ENCODE results near the gene TMED1.

TMED1 gene

DNA sequence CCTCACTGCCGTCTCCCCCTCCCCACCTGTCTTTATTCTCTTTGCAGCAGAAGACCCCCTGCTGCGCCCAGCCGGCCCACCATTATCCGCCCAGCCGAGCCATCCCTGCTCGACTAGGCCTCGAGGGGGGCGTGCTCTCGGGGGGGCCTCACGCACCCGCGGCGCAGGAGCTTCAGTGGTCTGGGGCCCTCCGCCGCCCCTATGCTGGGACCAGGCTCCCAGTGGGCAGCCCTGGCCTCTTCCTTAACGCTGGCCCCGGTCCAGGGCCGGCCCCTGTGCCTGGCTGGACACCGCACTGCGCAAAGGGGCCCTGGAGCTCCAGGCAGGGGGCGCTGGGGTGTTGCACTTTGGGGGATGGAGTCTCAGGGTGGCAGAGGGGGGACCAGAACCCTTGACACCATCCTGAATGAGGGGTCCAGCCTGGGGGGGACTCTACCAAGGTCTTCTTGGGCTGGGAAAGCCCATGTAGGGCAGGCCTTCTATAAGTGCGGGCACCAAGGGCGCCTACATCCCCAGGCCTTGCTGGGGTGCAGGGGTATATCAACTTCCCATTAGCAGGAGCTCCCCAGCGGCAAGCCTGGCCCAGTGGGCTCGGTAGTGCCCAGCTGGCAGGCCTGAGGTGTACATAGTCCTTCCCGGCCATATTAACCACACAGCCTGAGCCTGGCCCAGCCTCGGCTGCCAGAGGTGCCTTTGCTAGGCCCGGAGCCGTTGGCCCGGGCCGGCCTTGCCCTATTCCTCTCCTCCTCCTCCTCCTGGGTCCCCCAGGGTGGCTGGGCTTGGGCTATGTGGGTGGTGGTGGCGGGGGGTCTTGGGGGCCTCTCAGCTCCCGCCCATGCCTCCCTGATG, 4.9 kb downstream of the TMED1 start:
- no peak for DNase-seq

DNA sequence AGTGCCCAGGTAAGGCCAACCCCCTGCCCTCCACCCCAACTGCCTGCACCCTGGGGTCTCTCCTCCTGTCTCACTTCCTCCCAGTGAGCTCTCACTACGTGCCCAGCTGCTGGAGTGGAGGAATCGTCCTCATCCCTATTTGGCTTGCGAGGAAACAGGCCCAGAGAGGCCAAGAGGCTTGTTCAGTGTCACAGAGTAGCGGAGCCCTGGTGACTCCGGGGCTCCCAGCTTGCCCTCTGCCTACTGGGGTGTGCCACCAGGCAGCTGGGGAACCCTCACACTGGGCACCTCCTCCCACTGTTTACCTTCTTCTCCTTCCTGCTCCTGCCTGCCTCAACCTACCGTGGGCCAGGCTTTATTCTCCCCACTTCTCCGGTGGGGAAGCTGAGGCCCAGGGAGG, 5.6 kb downstream of the TMED1 start:
- no peak for DNase-seq

DNA sequence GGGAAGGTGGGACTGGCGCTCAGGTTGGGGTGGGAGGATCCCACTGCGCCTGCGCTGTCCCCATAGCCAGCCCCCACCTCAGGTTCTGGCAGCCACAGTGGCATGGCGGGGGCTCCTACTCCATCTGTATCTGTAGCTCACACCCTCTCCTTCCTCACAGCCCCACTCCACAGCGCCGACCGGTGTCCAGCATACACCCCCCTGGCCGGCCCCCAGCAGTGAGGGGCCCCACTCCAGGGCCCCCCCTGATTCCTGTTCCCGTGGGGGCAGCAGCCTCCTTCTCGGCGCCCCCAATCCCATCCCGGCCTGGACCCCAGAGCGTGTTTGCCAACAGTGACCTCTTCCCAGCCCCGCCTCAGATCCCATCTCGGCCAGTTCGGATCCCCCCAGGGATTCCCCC, 6.0 kb downstream of the TMED1 start:
- DNase-seq = no peak

DNA sequence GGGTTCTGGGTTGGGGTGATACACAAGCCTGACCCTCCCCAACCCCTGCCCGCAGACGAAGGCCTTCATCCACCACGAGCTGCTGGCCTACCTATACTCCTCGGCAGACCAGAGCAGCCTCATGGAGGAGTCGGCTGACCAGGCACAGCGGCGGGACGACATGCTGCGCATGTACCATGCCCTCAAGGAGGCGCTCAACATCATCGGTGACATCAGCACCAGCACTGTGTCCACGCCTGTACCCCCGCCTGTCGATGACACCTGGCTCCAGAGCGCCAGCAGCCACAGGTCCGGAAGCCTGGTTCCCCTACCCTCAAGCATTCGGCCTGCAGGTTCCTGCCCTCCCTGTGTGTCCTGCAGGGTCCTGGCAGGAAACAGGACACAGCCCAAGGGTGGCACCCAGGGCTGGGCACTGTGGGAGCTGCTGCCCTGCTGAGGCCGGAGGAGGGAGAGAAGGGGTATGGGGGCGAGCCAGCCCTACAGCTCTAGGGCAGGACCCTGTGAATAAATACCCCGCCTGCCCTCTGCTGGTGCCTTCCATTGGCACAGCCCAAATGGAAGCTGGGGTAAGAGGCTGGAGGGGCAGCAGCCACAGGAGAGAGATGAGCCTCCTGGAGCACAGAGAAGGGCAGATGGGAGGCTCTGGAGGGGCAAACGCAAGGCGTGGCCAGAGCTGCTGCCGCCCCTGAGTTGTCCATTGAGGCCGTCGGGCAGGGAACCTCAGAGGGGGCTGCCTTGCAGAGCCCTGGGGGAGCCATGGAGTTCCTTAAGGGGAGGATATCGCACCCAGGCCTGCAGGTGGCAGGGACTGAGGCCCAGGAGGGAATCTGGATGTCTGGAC, 6.8 kb downstream of the TMED1 start:
- no peak for DNase-seq

DNA sequence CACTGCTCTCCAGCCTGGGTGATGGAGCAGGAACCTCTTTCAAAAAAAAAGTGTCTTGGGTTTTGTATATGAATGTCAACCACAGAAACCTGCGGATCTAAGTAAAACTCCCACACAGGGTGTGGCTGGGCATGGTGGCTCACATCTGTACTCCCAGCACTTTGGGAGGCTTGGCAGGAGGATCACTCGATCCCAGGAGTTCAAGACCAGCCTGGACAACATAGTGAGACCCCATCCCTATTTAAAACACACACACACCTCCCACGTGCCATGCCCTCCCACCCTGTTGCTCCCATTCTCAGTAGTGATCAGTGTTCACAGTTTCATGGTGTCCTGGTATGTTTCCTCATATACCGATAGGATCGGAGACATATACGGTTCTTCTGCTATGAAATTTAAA, 9.2 kb downstream of the TMED1 start:
- no peak for DNase-seq

DNA sequence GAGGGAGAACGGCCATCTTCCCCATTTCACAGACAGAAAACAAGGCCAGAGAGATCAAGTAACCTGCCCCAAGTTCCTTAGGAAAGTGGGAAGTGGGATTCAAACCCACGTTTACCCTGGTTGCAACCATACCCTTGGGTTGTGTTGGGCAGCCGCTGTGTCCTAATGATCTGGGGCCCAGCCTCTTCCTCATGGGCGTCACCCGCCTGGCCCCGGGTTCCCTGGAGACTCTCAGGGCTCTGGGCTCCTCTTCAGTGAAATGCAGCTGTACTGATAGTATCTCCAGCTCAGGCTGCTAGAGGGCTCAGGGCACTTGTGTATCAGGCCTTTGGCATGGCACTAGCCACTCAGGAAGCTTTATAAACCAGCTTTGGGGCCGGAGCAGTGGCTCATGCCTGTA, 9.8 kb downstream of the TMED1 start:
- no peak for DNase-seq

DNA sequence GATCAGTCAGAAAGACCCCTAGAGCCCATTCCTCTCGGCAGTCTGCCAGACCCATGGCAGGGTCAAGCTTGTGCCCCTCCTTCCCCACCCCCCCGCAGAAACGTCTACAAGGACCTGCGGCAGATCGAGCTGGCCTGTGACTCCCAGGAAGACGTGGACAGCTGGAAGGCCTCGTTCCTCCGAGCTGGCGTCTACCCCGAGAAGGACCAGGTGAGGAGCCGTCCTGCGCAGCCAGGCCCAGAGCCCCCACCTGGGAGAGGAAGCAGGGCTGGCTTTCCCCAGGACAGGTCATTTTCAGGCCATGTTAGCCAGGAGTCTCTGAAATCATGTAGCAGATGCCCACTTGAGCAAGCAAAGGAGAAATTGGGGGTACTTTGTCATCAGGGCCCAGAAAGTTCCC, 12.3 kb downstream of the TMED1 start:
- DNase-seq = no peak

DNA sequence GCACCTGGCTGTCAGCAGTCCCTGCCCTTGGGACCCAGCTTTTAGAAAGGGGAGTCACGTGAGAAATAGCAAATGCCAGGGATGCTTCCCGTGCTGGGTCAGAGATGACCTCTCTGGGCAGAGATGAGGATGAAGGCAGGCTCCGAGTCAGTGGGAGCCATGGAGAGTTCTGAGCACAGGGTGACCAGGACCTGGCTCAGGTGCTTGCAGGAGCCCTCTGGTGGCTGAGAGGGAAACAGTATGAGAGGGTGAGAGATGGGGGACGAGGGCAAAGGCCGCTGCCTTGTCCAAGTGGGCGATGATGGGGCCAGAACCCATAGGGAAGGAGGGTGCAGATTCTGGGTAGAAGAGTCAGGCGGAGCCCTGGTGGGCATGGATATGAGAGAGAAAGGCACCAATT, 15.8 kb downstream of the TMED1 start:
- DNase-seq = no peak

DNA sequence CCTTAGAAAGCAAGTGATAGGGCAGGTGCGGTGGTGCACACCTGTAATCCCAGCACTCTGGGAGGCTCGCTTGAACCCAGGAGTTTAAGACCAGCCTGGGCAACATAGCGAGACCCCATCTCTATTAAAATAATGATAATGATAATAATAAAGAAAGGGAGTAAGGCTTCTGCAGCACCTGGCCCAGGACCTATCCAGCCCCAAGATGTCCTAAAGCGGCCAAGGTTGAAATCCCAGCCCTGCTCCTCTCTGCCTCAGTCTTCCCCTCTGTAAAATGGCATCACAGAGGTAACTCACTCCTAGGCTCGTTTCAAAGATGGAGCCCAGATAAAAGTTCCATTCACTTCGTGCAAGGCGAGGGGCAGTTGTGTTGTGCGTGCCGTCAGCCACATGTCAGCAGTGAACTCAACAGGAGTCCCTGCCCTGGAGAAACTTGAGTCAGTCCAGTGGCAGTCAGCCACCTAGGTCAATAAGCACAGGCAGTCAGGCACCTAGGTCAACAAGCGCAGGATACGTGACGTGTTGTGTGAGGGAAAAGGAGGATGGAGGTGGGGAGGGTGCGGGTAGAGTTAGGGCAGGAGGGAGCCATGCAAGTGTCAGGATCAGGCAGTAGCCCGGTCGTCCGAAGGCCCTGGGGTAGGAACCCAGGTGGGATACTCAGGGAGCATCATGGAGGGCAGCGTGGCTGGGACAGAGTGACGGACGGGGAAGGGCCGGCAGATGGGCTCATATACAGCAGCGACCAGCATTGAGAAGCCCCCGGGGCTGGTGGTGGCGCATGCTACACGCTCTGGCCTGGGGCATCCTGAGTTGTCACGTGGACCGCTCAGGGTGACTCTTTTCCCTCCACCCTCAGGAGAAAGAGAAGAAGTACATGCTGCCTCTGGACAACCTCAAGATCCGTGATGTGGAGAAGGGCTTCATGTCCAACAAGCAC, 16.6 kb downstream of the TMED1 start:
- no peak for DNase-seq

DNA sequence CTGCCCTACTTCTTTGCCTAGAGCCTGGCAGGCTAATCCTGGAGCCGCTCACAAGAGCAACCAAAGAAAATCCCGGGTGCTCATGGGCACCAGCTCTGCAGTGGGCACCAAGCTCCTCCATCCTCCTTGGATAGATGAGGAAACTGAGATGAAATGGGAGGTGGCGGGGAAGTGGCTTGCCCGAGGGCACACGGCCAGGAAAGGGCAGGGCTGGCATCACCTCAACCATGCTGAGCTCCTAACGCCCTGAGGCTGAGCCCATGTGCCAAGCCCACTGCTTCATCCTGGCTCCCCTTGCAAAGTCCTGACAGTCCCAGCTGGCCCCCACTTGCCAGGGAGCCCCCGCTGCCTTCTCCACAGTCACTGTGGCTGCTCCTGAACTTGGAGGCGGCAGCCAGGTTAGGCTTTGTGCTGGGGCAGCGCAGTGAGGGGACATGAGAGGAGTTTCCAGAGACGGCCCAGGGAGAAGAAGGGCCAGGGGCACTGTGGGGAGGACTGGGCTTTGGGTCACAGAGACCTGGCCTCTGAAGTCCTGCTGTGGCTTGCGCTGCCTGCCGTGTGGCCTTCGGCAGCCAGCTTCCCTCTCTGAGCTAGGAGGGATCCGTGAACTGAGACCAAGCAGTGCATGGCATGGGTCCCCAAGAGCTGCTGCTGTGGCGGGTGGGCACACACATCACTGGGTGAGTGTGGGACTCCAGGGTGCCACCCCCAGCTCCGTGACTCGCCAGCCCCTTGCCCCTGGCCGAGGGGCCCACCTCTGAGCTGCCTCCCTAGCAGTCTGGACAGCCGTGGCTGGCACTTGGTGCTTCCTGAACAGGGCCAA, 17.5 kb downstream of the TMED1 start:
- no peak for DNase-seq

DNA sequence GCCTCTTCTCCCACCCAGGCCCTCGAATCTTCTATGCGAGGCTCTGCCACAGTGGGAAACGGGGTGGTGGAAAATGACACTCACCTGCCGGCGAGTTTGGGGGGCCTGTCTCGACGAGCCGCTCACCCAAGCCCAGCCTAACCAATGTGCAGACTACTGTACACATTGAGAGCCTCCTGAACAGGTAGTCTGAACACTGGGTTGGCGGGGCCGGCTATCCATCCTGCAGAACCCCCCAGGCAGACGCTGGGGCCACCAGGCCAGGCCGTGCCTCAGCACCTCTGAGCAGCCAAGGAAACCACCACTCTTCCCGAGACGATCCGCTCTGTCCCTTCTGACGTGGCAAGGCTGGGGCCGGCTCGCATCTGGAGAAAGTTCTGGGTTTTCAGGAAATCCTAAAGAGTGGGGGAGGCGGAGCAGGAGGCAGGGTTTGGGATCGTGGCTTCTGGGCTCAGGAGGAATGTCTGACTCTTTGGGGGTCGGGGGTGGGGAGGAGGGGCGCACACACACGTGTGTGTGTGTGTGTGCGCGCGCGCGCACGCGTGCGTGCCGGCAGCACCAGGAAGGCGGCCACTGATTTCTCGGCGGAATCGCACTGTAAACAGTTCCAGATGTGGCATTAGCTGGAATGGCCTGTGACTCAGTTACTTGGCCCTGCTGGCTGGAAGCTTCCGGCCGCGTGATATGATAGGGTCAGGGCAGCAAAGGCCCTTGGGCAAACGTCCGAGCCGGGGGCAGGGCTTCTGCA, 18.5 kb downstream of the TMED1 start:
- peak; percentile 92 for DNase-seq

DNA sequence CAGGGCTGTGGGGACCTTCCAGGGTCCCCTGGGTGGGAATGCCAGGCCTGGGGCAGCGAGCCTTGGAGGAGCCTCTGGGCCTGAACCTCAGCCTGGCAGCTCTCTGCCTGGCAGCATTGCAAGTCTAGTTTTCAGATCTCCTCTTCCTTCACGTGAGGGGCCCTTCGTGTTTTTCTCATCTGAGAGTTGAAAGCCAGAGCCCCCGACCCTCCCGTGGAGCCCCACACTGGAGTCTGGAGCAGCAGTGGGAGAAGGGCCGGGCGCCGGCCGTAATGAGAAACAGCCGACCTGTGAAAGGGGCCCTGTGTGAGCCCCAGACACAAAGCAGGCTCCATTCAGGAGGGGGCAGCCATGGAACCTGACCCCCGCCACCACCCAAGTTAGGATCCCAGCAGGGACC, 19.3 kb downstream of the TMED1 start:
- no peak for DNase-seq

DNA sequence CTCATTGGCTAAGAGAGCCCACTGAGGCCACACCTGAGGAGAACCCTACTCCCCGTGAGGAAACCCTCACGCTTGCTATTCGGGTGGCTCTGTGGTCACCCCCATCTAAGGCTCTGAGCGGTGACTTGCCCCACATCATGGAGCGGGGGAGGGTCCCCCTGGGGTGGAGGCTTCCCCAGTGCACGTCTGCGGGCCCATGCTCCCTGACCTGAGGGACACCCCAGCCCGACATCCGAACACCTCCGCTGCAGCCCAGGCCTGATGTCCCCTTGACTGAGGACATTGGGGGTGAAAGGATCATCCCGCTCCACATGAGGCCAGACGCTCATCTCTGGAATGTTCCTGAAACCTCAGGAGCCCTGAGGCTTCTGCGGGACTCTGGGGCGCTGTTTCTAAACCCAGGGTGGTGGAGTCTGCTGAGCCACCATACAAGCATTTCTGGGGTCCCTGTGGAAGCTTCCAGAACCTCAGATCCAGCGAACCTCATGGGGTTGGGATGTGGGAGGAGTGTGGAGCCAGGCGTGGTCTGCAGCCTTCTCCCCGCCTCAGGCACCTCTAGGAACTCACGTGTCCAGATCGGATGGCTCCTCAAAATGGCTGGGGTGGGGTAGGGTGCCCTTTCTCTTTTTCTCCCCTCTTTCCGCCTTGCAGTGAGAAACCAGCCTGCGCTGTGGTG, 19.9 kb downstream of the TMED1 start:
- no peak for DNase-seq

DNA sequence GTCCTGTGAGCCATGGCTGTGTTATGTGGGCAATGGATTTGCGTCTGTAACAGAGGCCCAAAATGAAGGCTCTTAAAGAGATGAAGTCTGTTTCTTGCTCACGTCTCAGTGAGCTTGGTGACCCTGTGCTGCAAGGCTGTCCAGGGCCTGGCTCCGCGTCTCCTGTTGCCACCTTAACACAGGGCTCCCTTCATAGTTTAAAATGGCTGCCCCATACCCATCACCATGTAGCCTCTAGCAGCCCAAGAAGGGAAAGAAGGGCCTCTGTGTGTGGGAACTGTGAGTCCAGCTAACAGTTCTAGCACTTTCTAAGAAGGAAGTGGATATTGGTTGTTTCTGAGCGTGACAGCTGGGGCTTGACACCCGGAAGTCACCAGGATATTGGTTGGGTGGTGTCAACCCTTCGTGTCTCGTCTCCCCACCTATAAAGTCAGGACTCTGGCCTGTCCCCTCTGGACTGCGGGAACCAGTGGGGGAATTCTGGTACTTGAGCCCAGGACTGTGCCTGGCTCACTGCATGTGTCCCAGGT, 20.9 kb downstream of the TMED1 start:
- no peak for DNase-seq

DNA sequence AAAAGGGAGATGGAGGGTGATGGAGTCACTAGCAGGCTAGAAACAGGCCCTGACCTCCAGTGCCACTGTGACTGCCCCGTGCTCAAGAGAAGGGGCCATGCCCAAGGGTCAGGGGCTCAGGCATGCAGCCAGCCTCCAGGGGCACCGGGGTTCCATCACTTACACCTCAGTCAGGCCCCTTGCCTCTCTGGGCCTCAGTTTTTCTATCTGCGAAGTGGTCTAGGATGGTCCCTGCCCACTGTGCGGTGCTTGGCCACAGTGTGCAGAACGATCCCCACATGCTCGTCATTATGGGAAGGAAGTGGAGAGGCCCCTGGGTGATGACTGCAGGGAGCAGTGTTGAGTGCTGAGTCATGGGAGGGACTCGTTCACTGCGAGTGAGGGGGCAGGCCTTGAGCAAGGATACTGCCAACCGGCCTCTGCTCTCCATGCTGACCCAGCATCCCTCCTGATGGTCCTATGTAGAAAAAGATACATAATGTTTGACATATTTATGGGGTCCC, 23.1 kb downstream of the TMED1 start:
- DNase-seq = peak; percentile 67

DNA sequence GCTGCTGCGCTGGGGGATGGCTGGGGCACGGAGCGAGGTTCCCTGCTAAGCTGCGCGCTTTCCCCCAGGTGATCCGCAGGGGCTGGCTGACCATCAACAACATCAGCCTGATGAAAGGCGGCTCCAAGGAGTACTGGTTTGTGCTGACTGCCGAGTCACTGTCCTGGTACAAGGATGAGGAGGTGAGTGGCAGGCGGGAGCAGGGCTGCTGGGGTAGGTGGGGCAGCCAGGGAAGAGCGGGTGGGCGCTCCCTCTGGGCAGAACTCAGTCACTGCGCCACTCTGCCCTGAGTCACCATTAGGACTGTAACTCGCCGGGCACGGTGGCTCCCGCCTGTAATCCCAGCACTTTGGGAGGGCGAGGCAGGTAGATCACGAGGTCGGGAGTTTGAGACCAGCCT, 23.8 kb downstream of the TMED1 start:
- no peak for DNase-seq

DNA sequence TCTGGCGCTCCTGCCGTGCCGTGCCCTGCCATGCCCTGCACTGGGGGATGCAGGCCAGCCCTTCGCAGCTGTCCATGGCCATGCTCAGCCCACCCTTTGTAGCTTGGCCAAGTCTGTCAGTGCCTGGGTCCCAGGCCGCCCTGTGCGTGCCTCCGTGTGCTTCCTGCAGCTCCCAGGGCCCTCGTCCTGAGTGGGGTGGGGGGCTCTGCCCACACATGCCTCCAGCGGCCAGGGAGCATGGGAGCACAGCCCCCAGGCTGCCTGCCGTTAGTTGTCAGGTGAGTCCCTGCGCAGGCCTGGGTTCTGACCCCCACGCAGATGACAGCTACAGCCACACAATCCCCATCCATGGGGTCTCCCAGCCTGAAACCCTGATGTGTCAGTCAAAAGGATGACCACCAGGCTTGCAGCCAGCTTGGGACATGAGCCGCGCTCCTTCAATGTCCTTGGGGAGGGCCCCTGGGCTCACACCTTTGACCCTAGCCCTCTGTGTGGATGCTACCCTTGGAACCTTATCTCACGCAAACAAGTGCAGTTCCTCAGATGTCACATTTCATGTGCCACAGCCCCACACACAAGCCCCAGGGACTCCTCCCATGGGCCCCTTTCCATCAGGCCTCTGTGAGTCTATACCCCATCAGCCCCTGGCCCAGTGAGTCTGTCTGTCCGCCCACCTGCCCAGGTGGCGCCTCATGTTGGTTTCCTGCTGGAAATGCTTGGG, 24.5 kb downstream of the TMED1 start:
- DNase-seq = no peak

DNA sequence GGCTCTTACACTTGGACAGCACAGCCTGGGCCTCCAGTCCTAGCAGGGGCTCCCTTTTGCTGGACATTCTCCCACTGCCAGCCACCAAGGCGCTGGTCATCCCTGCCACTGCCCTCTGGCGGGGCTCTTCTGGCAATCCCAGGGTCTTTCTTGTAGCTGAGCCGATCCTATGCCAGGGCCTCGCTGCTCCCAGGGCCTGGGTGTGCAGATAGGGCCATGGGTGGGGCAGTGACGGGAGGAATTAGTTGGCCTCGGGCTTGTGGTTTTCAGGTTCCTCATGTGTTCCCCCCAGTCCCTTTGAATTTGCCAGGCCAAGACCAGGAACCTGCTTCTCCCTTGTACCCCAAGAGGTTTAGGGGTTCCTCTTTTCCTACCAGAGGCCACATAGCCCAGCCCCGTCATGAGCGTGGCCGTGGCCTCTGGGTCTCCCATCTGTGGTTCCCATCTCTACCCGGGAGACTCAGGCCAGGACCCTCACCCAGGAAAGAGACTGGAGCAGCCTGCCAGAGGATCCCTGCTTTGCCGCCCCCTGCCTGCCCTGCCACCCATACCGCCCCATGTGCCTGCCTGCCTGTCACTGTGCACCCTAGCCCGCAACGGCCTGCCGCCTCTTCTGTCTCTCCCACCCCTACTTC, 26.2 kb downstream of the TMED1 start:
- DNase-seq = no peak
